K562 (cell line): ENCODE results near the gene XPNPEP3. TPM values are rescaled to one million over a fixed set of nuclear protein-coding genes. Genes with fewer than 3 reads are reported as not detected.

ENCODE experiments used
- ATAC-seq: fragments of 200-7000 bp; cut with Tn5 transposase; 3 replicates; pipeline ENCODE4 v1.9.1; 2020; ENCODE audit warnings: moderate library complexity
- BruUV-seq: library from RNA; stranded (reverse); fragments of 400-500 nt; replicated peaks from 2 replicates; lab custom pipeline; 2021; lab: Mats Ljungman, UMichigan
- CTCF ChIA-PET: fragments of 300-600 bp; formaldehyde crosslinking; extraction: SDS; loops from one replicate; lab custom pipeline; 2021; ENCODE audit warnings: low intra/inter-chr PET ratio; lab: Yijun Ruan, JAX
- POLR2A ChIA-PET: fragments of 300-600, 350-650 bp; sonication (Branson Sonifier 250); formaldehyde crosslinking; extraction: SDS; loops from one replicate; lab custom pipeline; 2021; ENCODE audit warnings: antibody characterized with exemption, inconsistent platforms; lab: Yijun Ruan, JAX
- DNase-seq, 4 experiments: peaks; one replicate each; pipeline versions ENCODE4 v3.0.0 to v3.0.0-alpha.2; 2011 to 2018; ENCODE audit warnings: low spot score in 3 of 4, mixed read lengths in 3 of 4; ENCODE audit errors: extremely low read depth in 1 of 4
- FAIRE-seq: peaks from 2 replicates; lab custom pipeline; 2011; peaks lifted over from hg19 to GRCh38; lab: Jason Lieb, UNC
- H2AFZ ChIP-seq: 2 replicates; pipeline ENCODE4 v1.6.0; 2011; ENCODE audit warnings: low read depth, low read length, control low read depth, inconsistent platforms
- H3K27ac ChIP-seq: fragments of 200-600 bp; 3 replicates; pipeline ENCODE4 v1.8.0; 2011; ENCODE audit warnings: low read depth, mild to moderate bottlenecking, control low read depth, inconsistent platforms, low read length, moderate library complexity, mixed read lengths; ENCODE audit errors: extremely low read depth
- H3K27me3 ChIP-seq, 2 experiments: fragments of 300-600 bp in 1 of 2; 2 replicates in 1 of 2; 3 replicates in 1 of 2; pipeline versions ENCODE4 v1.6.0 to v1.8.0; 2011; ENCODE audit warnings: inconsistent platforms in 2 of 2, low read length in 2 of 2, mild to moderate bottlenecking in 1 of 2, mixed read lengths in 1 of 2, moderate library complexity in 1 of 2; ENCODE audit not compliant: control insufficient read depth in 2 of 2, insufficient read depth in 2 of 2
- H3K36me3 ChIP-seq: fragments of 300-600 bp; 3 replicates; pipeline ENCODE4 v1.8.0; 2011; ENCODE audit warnings: mild to moderate bottlenecking, low read length, inconsistent platforms; ENCODE audit not compliant: control insufficient read depth, insufficient read depth
- H3K4me1 ChIP-seq, 2 experiments: fragments of 200-600 bp in 1 of 2; replicated peaks in 1 of 2; 2 replicates in 1 of 2; 3 replicates in 1 of 2; pipeline versions ENCODE4 v1.5.1 to v1.8.0; 2011; ENCODE audit warnings: inconsistent platforms in 2 of 2, low read length in 2 of 2, mild to moderate bottlenecking in 1 of 2, mixed read lengths in 1 of 2, moderate library complexity in 1 of 2; ENCODE audit not compliant: control insufficient read depth in 2 of 2, insufficient read depth in 2 of 2
- H3K4me2 ChIP-seq: 2 replicates; pipeline ENCODE4 v1.6.1; 2011; ENCODE audit warnings: low read length, control low read depth, inconsistent platforms, mixed read lengths; ENCODE audit not compliant: insufficient read depth
- H3K4me3 ChIP-seq: fragments of 200-600 bp; sonication (generic), shearing (Covaris generic); 2 replicates; pipeline ENCODE4 v1.5.1; 2016; ENCODE audit warnings: control low read depth, inconsistent platforms
- H3K79me2 ChIP-seq: fragments of 200-600 bp; 3 replicates; pipeline ENCODE4 v1.8.0; 2011; ENCODE audit warnings: low read length, inconsistent platforms; ENCODE audit not compliant: control insufficient read depth, insufficient read depth
- H3K9ac ChIP-seq, 2 experiments: 2 replicates each; pipeline versions ENCODE4 v1.6.0 to v1.6.1; 2011; ENCODE audit warnings: low read depth in 2 of 2, low read length in 2 of 2, control low read depth in 1 of 2, inconsistent platforms in 1 of 2, mild to moderate bottlenecking in 1 of 2, mixed read lengths in 1 of 2; ENCODE audit not compliant: insufficient read depth in 1 of 2
- H3K9me1 ChIP-seq: one replicate; pipeline ENCODE4 v1.6.0; 2011; ENCODE audit warnings: inconsistent platforms, mild to moderate bottlenecking, low read length, moderate library complexity; ENCODE audit not compliant: control insufficient read depth, insufficient read depth
- H3K9me3 ChIP-seq: replicated peaks from 2 replicates; pipeline ENCODE4 v1.5.1; 2011; ENCODE audit warnings: low read depth, low read length, inconsistent platforms; ENCODE audit not compliant: control insufficient read depth, insufficient read depth
- H4K20me1 ChIP-seq: replicated peaks from 2 replicates; pipeline ENCODE4 v1.6.1; 2011; ENCODE audit warnings: low read length, inconsistent platforms, mixed read lengths; ENCODE audit not compliant: control insufficient read depth, insufficient read depth
- CEBPB ChIP-seq: fragments of 450-650 bp; IDR thresholded peaks from 2 replicates; pipeline ENCODE4 v1.6.1; 2016; ENCODE audit warnings: missing genetic modification characterization, missing compliant biosample characterization
- CEBPG ChIP-seq, 3 experiments: fragments of 200-800 bp in 1 of 3; sonication (Bioruptor generic) in 1 of 3; sonication (generic) in 1 of 3; formaldehyde crosslinking in 1 of 3; IDR thresholded peaks in 2 of 3; conservative IDR thresholded peaks in 1 of 3; 2 replicates each; pipeline versions ENCODE4 v1.6.1 to v1.8.0; 2016 to 2022; ENCODE audit warnings: missing compliant biosample characterization in 2 of 3, missing genetic modification characterization in 2 of 3, mild to moderate bottlenecking in 1 of 3, missing genetic modification reagents in 1 of 3
- KLF13 ChIP-seq: fragments of 450-650 bp; IDR thresholded peaks from 2 replicates; pipeline ENCODE4 v1.6.1; 2016; ENCODE audit warnings: missing genetic modification characterization, low read depth, mild to moderate bottlenecking, missing compliant biosample characterization, moderate library complexity, borderline replicate concordance
- REST ChIP-seq, 2 experiments: fragments of 450-650 bp; formaldehyde crosslinking in 1 of 2; IDR thresholded peaks; 2 replicates each; pipeline versions ENCODE4 v1.4.0 to v1.6.1; 2014 to 2020; ENCODE audit warnings: mild to moderate bottlenecking in 2 of 2, borderline replicate concordance in 1 of 2, low read depth in 1 of 2
- WGBS: fragments of 100-300 bp; shearing (Covaris generic); methylation state at CpG from one replicate; pipeline ENCODE4 v1.1.6; 2016; ENCODE audit warnings: low coverage, mixed read lengths; ENCODE audit not compliant: insufficient coverage; ENCODE audit errors: missing lambda C conversion rate; 5-methylcytosine and 5-hydroxymethylcytosine counted together
- in situ Hi-C: fragments of 300-500 bp; cut with MboI; formaldehyde crosslinking; loops from 4 replicates; pipeline ENCODE4 v1.15.0; 2018; ENCODE audit warnings: inconsistent platforms, mixed read lengths
- intact Hi-C: fragments of 100-400 bp; cut with micrococcal nuclease; formaldehyde crosslinking; loops from 2 replicates; pipeline ENCODE4 v1.14.2; 2022
- polyA plus RNA-seq, 8 experiments: library from polyadenylated mRNA; depleted of rRNA in 4 of 8; stranded (reverse) in 5 of 8; unstranded in 3 of 8; fragments of >200 nt; fragmentation: Nextera tagmentation in 2 of 8; fragmentation: Illumina TruSeq in 1 of 8; extraction: Ambion mirVana in 2 of 8; extraction: Trizol in 1 of 8; gene quantifications; 2 replicates each; pipeline versions ENCODE4 v1.2.1 to v1.2.3, GENCODE V29; 2011 to 2014; ENCODE audit warnings: inconsistent platforms in 1 of 8, missing spikeins in 1 of 8
- total RNA-seq, 7 experiments: library from RNA; depleted of rRNA in 6 of 7; stranded (reverse); fragments of >200 nt in 6 of 7; fragmentation: Illumina TruSeq in 2 of 7; extraction: Trizol in 2 of 7; gene quantifications; 2 replicates each; pipeline versions ENCODE4 v1.2.1 to v1.2.3, GENCODE V29; 2011 to 2021; ENCODE audit warnings: low replicate concordance in 1 of 7
- TF ChIP-seq, protein P1 (sequence below): sonication (generic); formaldehyde crosslinking; IDR thresholded peaks from 2 replicates; pipeline ENCODE4 v1.9.0; 2022; ENCODE audit warnings: mild to moderate bottlenecking, missing genetic modification reagents

XPNPEP3 gene
- total and polyA plus RNA-seq, 9 of the 15 experiments (the other 6 are each of a cell fraction or from before 2014, with no cell fraction given) = 9.1 to 22.6 (median 15.6) TPM

DNA sequence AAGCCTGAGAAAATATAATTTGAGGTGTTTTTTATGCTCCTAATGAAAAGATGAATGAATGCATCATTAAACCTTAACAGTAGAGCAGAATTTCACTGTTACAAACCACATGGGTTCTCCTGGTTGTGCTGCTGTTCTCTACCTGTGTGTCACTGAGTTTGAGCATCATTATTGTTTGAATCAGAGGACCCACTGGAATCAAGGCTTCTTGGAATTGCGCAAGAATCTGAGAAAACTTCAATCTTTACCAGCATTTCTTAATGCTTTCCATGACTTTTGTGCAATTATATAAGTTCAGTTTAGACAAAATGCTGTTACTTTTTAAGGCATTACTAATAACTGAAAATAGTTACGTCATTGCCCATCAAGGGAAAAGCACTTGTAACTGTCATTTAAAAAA lies 75.4 kb downstream of the XPNPEP3 start:
- no peak for FAIRE-seq
- no peak for ATAC-seq
- H3K4me2 ChIP-seq = no peak overlapping the region
- POLR2A ChIA-PET = no interaction called here
- DNase-seq = no peak
- H4K20me1 ChIP-seq = no peaks in the 10 kb centered on the region
- in situ Hi-C loops = no loop called here
- no peak overlapping the region for H3K4me3 ChIP-seq
- intact Hi-C loops = no loop called here
- 100% methylated on average over 2 of the region's 2 CpGs for WGBS
- CTCF ChIA-PET = no interaction called here
- peaks cover 4% of the 10 kb centered on the region in 2 experiments; a peak in 2 of 5 replicates for H3K4me1 ChIP-seq
- no peak overlapping the region for H3K9ac ChIP-seq
- H3K9me1 ChIP-seq = no peaks in the 10 kb centered on the region
- peaks cover 3% of the 10 kb centered on the region; the same call in 1 of the 3 replicates for H3K36me3 ChIP-seq
- BruUV-seq = no TSS peak
- H3K9me3 ChIP-seq = no peaks in the 10 kb centered on the region
- H3K27me3 ChIP-seq = no peaks in the 10 kb centered on the region
- H3K79me2 ChIP-seq = no peaks in the 10 kb centered on the region
- no peak overlapping the region for H3K27ac ChIP-seq
- H2AFZ ChIP-seq = no peak overlapping the region
- TF ChIP-seq, protein P1, sequence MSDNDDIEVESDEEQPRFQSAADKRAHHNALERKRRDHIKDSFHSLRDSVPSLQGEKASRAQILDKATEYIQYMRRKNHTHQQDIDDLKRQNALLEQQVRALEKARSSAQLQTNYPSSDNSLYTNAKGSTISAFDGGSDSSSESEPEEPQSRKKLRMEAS (CRISPR knock-in tag) = no peak
- TF ChIP-seq REST (IDR thresholded peaks at IDR 0.05; ENCODE audit: borderline replicate concordance) (no peak), REST (CRISPR knock-in tag; IDR thresholded peaks at IDR 0.05; ENCODE audit: low read depth) (no peak), CEBPB (tag) (peak; percentile 90), CEBPG (CRISPR knock-in tag; IDR thresholded peaks at IDR 0.05) (no peak), CEBPG (tag; conservative IDR thresholded peaks at IDR 0.05 in 1 of 2, IDR thresholded peaks at IDR 0.05 in 1 of 2) (peak; percentile 59 to 82), KLF13 (tag) (no peak)
